Suprapubic skin (tissue), 4 donors: ENCODE results near the gene FOXO3. TPM values are rescaled to one million over a fixed set of nuclear protein-coding genes. Genes with fewer than 3 reads are reported as not detected.
"Not testable (repeated sequence)": the region's sequence is repeated elsewhere in the genome, so short reads cannot be mapped to it uniquely, and the experiment has no call there.

ENCODE experiments used
- DNase-seq, 2 donors: peaks; one replicate each; pipeline ENCODE4 v3.0.0-alpha.2; 2019; ENCODE audit warnings: low spot score in 2 of 2
- H3K27ac ChIP-seq: fragments of 200-600 bp; sonication (generic); one replicate; pipeline ENCODE4 v1.5.1; 2019
- H3K27me3 ChIP-seq: fragments of 200-600 bp; sonication (generic); one replicate; pipeline ENCODE4 v1.5.1; 2019
- H3K36me3 ChIP-seq: fragments of 200-600 bp; sonication (generic); one replicate; pipeline ENCODE4 v1.5.1; 2019
- H3K4me1 ChIP-seq: fragments of 200-600 bp; sonication (generic); one replicate; pipeline ENCODE4 v1.5.1; 2019
- H3K4me3 ChIP-seq: fragments of 200-600 bp; sonication (generic); one replicate; pipeline ENCODE4 v1.5.1; 2019; ENCODE audit warnings: mild to moderate bottlenecking
- H3K9me3 ChIP-seq: fragments of 200-600 bp; sonication (generic); one replicate; pipeline ENCODE4 v1.5.1; 2019
- CTCF ChIP-seq, 2 donors: fragments of 200-600 bp in 1 of 2; fragments of 450-650 bp in 1 of 2; sonication (generic) in 1 of 2; IDR thresholded peaks; one replicate each; pipeline ENCODE4 v1.5.1; 2016 to 2019; ENCODE audit warnings: antibody characterized with exemption in 2 of 2, mild to moderate bottlenecking in 1 of 2, moderate library complexity in 1 of 2
- EP300 ChIP-seq: sonication (generic); formaldehyde crosslinking; IDR thresholded peaks from one replicate; pipeline ENCODE4 v1.6.1; 2017; ENCODE audit warnings: antibody characterized with exemption
- POLR2A ChIP-seq, 2 donors: fragments of 450-650 bp; IDR thresholded peaks; one replicate each; pipeline ENCODE4 v1.6.1; 2017; ENCODE audit warnings: antibody characterized with exemption in 2 of 2, mild to moderate bottlenecking in 2 of 2, moderate library complexity in 2 of 2
- POLR2AphosphoS5 ChIP-seq, 3 donors: sonication (generic); formaldehyde crosslinking; IDR thresholded peaks; one replicate each; pipeline ENCODE4 v1.6.1; 2017; ENCODE audit warnings: antibody characterized with exemption in 3 of 3
- WGBS: methylation state at CpG from one replicate; pipeline ENCODE4 v1.1.5; 2018; 5-methylcytosine and 5-hydroxymethylcytosine counted together
- total RNA-seq, 4 donors: library from RNA; depleted of rRNA; stranded (reverse); fragments of >200 nt; gene quantifications; one replicate each; pipeline ENCODE4 v1.1.0, GENCODE V29; 2016

FOXO3 gene
- total RNA-seq, 4 donors from 2014 or later: 103 to 141 (median 121) TPM

GRCh38 chr6:108526739-108527174 is 34.0 kb upstream of the FOXO3 start:
- WGBS: 69% methylated on average over 3 of the region's 7 CpGs
- H3K27me3 ChIP-seq: no peaks in the 10 kb centered on the region
- DNase-seq: no peak
- H3K4me1 ChIP-seq: no peaks in the 10 kb centered on the region
- no peaks in the 10 kb centered on the region for H3K36me3 ChIP-seq
- no peak for TF ChIP-seq EP300
- peak; percentile 76 to 78 for TF ChIP-seq CTCF (IDR thresholded peaks at IDR 0.05)
- no peak overlapping the region for H3K27ac ChIP-seq
- H3K4me3 ChIP-seq: no peak overlapping the region
- H3K9me3 ChIP-seq: no peaks in the 10 kb centered on the region

DNA sequence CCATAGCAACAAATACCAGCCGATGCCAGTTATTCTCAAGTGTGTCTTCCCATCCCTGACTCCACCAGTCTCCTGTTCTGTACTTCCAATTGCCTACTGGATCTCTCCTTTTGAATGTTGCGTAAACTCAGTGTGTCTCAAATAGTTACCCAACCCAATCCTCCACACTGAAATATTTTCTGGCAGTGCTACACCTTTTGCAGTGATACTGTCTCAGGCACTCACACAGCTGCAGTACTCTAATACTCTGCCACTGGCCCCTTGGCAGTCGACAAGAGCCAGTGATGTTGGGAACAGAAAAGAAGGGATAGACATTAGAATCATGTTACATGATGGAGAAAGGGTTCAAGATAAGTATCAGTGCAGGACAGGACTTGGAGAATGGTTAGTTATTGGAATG is 31.8 kb upstream of the FOXO3 start:
- TF ChIP-seq POLR2AphosphoS5 (IDR thresholded peaks at IDR 0.05) (no peak), POLR2A (IDR thresholded peaks at IDR 0.05) (no peak), EP300 (no peak), CTCF (IDR thresholded peaks at IDR 0.05) (no peak)
- Histone ChIP-seq H3K4me1 (no peaks in the 10 kb centered on the region), H3K9me3 (no peaks in the 10 kb centered on the region), H3K27me3 (no peaks in the 10 kb centered on the region), H3K27ac (no peak overlapping the region), H3K4me3 (no peak overlapping the region), H3K36me3 (no peaks in the 10 kb centered on the region)
- DNase-seq: no peak
- WGBS: 57% methylated on average over 3 of the region's 3 CpGs

DNA sequence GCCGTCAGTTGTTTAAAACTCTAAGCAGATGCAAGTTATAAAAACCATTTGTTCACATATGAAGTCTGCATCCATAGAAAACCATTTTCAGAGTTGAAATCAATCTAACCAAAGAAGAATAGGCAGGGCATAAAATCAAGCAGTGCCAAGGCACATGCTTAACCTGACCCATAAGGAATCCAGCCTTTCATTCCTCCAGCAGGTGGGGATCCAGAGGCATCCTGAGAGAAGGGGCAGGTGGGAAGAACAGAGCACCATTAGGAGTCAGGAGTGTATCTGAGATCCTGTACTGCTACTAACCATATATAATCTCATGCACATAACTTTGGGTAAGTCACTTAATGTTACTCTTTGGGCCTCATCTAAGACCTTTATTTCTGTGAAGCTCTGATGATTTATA is 29.4 kb upstream of the FOXO3 start:
- no peaks in the 10 kb centered on the region for H3K9me3 ChIP-seq
- H3K27ac ChIP-seq: no peak overlapping the region
- no peak for TF ChIP-seq CTCF (IDR thresholded peaks at IDR 0.05)
- TF ChIP-seq EP300: no peak
- no peak for TF ChIP-seq POLR2A (IDR thresholded peaks at IDR 0.05)
- TF ChIP-seq POLR2AphosphoS5 (IDR thresholded peaks at IDR 0.05): no peak
- no peaks in the 10 kb centered on the region for H3K36me3 ChIP-seq
- H3K4me1 ChIP-seq: no peaks in the 10 kb centered on the region
- H3K27me3 ChIP-seq: no peaks in the 10 kb centered on the region
- no peak overlapping the region for H3K4me3 ChIP-seq
- no peak for DNase-seq
- 60% methylated on average over 1 of the region's 1 CpG for WGBS

DNA sequence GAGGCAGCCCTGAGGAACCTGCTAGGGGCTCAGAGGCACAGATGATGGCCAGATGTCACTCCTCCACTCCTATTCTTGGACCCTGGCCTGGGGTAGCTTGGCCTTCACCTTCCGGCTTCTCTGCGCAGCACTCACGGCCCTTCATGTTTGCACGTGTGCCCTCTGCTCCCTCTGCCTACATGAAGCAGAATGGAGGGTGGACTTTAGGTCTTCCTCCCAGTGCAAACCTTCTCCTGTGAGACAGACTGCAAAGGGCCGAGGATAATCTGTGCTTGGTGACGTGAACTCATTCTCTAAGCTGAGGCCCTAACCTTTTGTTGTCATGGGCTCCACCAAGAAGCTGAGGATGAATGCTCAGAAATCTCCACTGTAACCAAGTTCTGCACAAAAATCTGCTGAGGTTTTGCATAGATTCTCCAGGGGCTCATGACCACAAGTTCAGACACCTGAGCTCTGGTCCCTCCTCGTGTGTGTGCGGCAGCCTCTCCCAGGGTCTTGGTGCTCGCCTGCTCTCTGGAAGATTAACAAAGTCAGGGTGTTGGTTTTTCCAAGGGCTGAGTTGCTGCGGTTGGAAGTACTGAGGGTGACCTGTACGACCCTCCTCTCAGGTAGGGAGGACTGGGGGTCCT is 25.5 kb upstream of the FOXO3 start:
- Histone ChIP-seq H3K27me3 (no peaks in the 10 kb centered on the region), H3K4me1 (no peaks in the 10 kb centered on the region), H3K27ac (no peak overlapping the region), H3K36me3 (no peaks in the 10 kb centered on the region), H3K9me3 (no peaks in the 10 kb centered on the region), H3K4me3 (no peak overlapping the region)
- TF ChIP-seq CTCF (IDR thresholded peaks at IDR 0.05) (no peak), POLR2A (IDR thresholded peaks at IDR 0.05) (no peak), POLR2AphosphoS5 (IDR thresholded peaks at IDR 0.05) (no peak), EP300 (no peak)
- WGBS: 89% methylated on average over 11 of the region's 11 CpGs
- no peak for DNase-seq

- H3K27me3 ChIP-seq, DNase-seq, H3K4me3 ChIP-seq, H3K4me1 ChIP-seq, H3K27ac ChIP-seq, H3K9me3 ChIP-seq, H3K36me3 ChIP-seq: not testable (repeated sequence)
- 89% methylated on average over 4 of the region's 4 CpGs for WGBS
Measured at GRCh38 chr6:108535920-108536535, 24.7 kb upstream of the FOXO3 start.
